Brain microvascular endothelial cell (primary cell): Measurements from ENCODE around the gene ALX3.

Source experiments
- DNase-seq: peaks from one replicate; pipeline ENCODE4 v3.0.0-alpha.2; 2020
- H3K27ac ChIP-seq: fragments of 250-450 bp; sonication (Bioruptor Pico); 2 replicates; pipeline ENCODE4 v1.5.1; 2020; ENCODE audit warnings: mild to moderate bottlenecking, moderate library complexity
- H3K27me3 ChIP-seq: fragments of 250-450 bp; sonication (Bioruptor Pico); replicated peaks from 2 replicates; pipeline ENCODE4 v1.5.1; 2020; ENCODE audit warnings: mild to moderate bottlenecking
- H3K36me3 ChIP-seq: fragments of 250-450 bp; sonication (Bioruptor Pico); replicated peaks from 2 replicates; pipeline ENCODE4 v1.5.1; 2020; ENCODE audit warnings: mild to moderate bottlenecking
- H3K4me3 ChIP-seq: 2 replicates; pipeline ENCODE4 v1.5.1; 2011; ENCODE audit warnings: low read depth, mild to moderate bottlenecking, control low read depth, low read length, moderate library complexity
- CTCF ChIP-seq: IDR thresholded peaks from 2 replicates; pipeline ENCODE4 v1.5.1; 2011; ENCODE audit warnings: low read depth, mild to moderate bottlenecking, moderate library complexity, low read length, control low read depth, inconsistent platforms; ENCODE audit errors: missing control alignments
- in situ Hi-C: cut with HindIII; loops from 2 replicates; pipeline ENCODE4 v1.10.0; 2017; ENCODE audit warnings: low sequenced_read_pairs, low pct_ligation_motif_present

The ALX3 gene

DNA sequence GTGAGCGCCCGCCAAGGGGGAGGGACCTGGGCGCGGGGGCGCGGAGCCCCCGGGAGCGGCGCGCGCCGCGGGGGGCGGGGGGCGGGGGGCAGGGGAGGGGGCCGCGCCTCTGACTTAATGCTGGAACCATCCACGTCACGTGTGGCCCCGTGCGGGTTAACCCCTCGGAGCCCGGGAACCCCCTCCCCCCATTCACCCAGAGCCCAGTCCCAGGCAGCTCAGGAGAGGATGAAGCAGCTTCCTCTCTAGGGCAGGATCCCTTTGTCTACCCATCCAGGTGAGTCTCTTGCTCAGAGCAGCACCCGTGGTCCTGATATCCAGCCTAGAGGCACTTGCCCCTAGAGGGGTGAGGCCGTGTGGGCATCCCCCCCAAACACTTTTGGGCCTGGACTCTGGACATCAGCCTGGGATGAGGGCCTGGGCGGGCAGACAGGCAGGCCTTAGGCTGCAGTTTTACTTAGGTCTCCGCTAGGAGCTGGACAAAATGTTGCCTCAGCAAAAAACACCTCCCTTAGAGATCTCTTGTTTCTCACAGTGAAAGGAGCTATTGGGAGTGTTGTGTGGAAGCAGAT lies at the start of gene ALX3:
ALX3 (minus strand) TSS at position 2 of the 572 bp plus-strand sequence. CDS start 60 bp downstream, outside the sequence.
- Histone ChIP-seq H3K36me3 (no peaks in the 10 kb centered on the region), H3K27me3 (peaks cover 61% of the 10 kb centered on the region), H3K27ac (no peak within 1 kb of the TSS), H3K4me3 (no peak within 1 kb of the TSS)
- no peak for TF ChIP-seq CTCF
- DNase-seq, result no peak
- in situ Hi-C loops, result no loop called here

GRCh38 chr1:110119843-110120242 lies 49.4 kb upstream of the ALX3 start:
- in situ Hi-C loops, result no loop called here
- Histone ChIP-seq H3K36me3 (no peaks in the 10 kb centered on the region), H3K27me3 (no peaks in the 10 kb centered on the region), H3K27ac (no peak overlapping the region), H3K4me3 (no peak overlapping the region)
- no peak for DNase-seq
- TF ChIP-seq CTCF, result no peak

DNA sequence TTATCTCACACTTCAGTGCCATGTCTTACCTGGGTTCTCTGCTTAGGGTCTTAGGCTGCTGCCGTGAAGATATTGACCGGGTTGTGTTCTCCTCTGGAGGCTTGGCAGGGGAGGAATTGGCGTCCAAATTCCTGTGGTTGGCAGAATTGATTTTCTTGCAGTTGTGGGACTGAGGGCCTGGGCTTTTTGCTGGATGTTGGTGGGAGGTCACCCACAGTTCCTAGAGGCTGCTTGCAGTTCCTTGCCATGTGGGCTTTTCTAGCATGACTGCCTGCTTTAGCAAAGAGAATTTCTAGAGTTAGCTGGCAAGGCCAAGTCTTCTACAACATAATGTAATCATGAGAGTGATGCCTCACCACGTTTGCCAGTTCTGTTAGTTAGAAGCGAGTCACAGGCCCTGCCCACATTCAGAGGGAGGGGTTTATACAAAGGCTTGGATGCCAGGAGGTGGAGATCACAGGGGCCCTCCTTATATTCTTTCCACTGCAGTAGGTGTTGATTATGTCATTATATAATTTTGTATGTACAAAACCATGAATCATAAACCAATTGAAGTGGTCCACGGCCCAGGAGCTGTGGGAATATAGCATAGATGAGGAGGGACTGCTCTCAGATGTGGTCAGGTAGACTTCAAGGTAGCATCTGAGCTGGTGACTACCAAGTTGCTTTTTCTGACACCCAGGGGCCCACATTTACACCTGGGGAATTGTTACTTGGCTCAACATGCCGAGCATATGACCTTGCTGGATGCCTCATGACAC lies 48.3 kb upstream of the ALX3 start:
- TF ChIP-seq CTCF, result no peak
- Histone ChIP-seq H3K27ac (no peak overlapping the region), H3K36me3 (no peaks in the 10 kb centered on the region), H3K4me3 (no peak overlapping the region), H3K27me3 (no peaks in the 10 kb centered on the region)
- no peak for DNase-seq
- in situ Hi-C loops, result no loop called here

DNA sequence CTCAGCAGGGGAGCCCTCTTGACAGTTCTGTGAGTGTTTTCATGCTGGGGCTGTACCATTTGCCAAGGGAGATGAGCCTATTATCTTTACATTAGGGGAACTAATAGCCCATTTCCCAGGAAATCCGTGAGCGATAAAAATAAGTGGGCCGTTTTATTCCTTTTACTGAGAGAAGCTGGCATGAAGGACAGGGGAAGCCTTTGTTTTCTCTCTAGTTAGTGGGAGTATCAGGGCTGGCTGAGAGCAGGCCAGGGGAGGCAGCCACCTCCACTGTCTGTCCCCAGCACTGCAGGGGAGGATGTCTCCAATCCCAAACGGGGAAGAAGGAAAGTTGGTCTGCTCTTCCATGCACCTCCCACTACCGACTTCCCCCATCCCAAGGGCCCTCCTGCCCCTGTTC lies 44.3 kb upstream of the ALX3 start:
- TF ChIP-seq CTCF, result no peak
- Histone ChIP-seq H3K27me3 (no peaks in the 10 kb centered on the region), H3K27ac (no peak overlapping the region), H3K4me3 (no peak overlapping the region), H3K36me3 (no peaks in the 10 kb centered on the region)
- DNase-seq, result no peak
- in situ Hi-C loops, result no loop called here

GRCh38 chr1:110114173-110114572 lies 43.7 kb upstream of the ALX3 start:
- H3K4me3 ChIP-seq, result no peak overlapping the region
- TF ChIP-seq CTCF, result no peak
- in situ Hi-C loops, result no loop called here
- H3K27ac ChIP-seq, result no peak overlapping the region
- H3K36me3 ChIP-seq, result no peaks in the 10 kb centered on the region
- no peaks in the 10 kb centered on the region for H3K27me3 ChIP-seq
- no peak for DNase-seq
